GM21723 (cell line): Measurements from ENCODE around the gene IGF2BP3.

Experiments used
- ATAC-seq: cut with Tn5 transposase; IDR thresholded peaks from one replicate; pipeline ENCODE4 v1.9.1; 2021; ENCODE audit warnings: mild to moderate bottlenecking, moderate library complexity; ENCODE audit not compliant: unreplicated experiment

Gene IGF2BP3

DNA sequence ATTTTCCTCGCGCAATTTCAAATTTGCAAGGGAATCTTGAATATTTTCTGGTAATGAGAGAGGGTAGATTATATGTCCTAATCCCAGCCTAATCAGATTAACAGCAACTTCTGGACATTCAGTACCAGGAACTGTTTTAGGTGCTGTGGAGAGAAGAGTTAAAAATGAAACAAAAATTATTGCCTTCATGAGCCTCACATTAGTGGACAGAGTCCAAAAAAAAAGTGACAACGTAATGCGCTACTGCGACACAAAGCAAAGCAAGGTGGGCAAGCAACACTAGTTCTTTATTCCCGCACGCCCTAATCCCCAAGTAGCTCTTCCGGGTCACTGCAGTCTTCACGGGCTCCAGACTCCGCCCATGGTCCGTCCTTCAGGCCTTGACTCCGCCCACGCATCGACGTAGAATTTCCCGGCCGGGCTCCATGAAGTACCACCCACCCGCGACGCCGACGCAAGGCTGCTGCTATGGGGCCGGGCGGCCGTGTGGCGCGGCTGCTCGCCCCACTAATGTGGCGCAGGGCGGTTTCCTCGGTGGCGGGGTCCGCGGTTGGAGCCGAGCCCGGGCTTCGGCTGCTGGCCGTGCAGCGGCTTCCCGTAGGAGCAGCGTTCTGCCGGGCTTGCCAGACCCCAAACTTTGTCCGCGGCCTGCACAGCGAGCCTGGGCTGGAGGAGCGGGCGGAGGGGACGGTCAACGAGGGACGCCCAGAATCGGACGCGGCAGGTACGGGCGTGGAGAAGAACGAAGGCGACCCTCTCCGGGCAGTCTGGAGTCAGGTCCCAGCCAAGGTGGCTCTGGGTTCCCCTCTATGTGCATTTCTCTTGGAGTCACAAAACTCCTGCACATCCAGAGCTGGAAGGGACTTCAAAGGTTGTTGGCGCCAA is 171.2 kb downstream of the IGF2BP3 start, which contains the start of gene MALSU1:
MALSU1 (plus strand) TSS at position 455 of the 885 bp plus-strand sequence; CDS start at position 469, 14 bp downstream.
- peak; percentile 100 for ATAC-seq

- ATAC-seq, result no peak
Measured at GRCh38 chr7:23298141-23298881, 172.0 kb downstream of the IGF2BP3 start.

GRCh38 chr7:23295401-23295697 is 174.9 kb downstream of the IGF2BP3 start:
- ATAC-seq, result no peak

DNA sequence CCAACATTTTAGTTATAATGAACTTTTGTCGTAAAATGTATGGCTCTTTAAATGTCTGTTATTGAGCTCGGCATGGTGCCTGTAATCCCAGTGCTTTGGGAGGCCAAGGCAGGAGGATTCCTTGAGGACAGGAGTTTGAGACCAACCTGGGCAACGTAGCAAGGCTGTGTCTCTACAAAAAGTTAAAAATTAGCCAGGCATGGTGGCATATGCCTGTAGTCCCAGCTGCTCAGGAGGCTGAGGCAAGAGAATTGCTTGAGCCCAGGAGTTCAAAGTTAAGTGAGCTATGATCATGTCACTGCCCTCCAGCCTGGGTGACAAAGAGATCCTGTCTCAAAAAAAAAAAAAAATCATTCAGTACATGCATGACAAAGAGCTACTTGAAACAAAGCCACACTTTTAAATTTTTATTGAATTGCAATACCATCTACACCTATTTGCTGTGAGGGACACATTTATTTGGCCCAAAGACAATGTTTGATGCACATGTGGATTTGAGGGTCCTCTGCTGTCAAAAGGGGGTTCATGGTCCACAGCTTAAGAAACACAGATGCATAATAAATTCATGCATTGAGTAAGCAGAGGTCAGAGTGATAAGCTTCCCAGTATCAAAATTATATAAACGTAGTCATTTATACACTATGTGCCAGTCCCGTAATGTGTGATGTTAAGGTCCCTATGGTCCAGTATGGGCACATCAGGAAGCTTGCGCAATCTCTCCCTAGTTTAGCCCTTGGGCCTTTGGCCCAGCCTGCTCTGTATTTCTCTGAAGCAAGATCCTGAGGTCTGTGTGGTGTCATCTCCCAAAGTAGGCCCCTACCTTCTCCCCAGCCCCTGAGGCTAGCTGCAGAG is 175.5 kb downstream of the IGF2BP3 start:
- no peak for ATAC-seq

- ATAC-seq, result no peak
Measured at GRCh38 chr7:23293500-23294073, 176.7 kb downstream of the IGF2BP3 start.

GRCh38 chr7:23292623-23293022 is 177.7 kb downstream of the IGF2BP3 start:
- ATAC-seq, result no peak

GRCh38 chr7:23291957-23292560 is 178.2 kb downstream of the IGF2BP3 start:
- no peak for ATAC-seq

DNA sequence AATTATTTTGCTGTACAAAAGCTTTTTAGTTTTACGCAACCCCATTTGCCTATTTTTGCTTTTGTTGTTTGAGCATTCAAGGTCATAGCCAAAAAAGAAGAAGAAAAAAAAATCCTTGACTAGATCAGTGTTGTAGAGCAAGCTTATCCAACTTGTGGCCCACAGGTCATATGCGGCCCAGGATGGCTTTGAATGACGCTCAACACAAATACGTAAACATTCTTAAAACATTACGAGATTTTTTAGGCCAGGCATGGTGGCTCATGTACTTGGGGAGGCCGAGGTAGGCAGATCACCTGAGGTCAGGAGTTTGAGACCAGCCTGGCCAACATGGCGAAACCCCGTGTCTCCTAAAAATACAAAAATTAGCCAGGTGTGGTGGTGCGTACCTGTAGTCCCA is 179.3 kb downstream of the IGF2BP3 start:
- no peak for ATAC-seq

- ATAC-seq, result no peak
Measured at GRCh38 chr7:23287612-23288011, 182.7 kb downstream of the IGF2BP3 start.

DNA sequence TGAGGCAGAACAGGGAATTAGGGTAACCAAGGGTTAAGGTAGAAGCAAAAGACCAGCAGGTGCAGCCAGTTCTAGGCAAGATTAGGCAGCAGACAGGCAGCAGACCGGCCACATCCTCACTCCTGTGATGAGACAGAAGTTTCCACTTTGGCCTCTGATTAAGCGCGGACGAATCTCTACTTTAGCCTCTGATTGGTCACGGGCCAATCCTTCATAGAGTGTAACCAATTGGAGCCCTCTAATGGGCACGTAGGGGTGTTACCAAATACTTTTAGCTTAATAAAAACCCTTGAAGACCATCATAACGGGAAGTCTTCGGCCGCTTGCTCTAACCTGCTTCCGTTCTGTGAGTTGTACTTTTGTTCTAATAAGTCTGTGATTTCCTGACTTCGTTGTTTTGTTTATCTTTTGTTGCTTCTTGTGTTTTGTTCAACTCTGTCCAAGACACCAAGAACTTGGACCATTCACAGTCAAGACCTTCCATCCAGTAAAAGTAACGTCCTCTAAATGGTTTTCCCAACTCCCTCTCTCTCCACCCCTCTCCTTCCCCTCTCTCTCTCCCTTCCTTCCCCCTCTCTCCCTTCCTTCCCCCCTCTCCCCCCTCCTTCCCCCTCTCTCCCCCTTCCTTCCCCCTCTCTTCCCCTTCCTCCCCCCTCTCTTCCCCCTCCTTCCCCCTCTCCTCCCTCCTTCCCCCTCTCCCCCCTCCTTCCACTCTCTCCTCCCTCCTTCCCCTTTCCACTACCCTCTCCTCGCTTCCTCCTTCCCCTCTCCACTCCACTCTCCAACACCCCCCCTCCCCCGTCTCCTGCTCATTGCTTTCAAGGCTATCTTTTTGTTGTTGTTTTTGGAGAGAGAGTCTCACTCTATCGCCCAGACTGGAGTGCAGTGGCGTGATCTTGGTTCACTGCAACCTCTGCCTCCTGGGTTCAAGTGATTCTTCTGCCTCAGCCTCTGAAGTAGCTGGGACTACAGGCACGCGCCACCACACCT is 184.3 kb downstream of the IGF2BP3 start:
- no peak for ATAC-seq

- ATAC-seq, result no peak
Measured at GRCh38 chr7:23284871-23285270, 185.4 kb downstream of the IGF2BP3 start.

- ATAC-seq, result no peak
Measured at GRCh38 chr7:23283086-23283485, 187.2 kb downstream of the IGF2BP3 start.

DNA sequence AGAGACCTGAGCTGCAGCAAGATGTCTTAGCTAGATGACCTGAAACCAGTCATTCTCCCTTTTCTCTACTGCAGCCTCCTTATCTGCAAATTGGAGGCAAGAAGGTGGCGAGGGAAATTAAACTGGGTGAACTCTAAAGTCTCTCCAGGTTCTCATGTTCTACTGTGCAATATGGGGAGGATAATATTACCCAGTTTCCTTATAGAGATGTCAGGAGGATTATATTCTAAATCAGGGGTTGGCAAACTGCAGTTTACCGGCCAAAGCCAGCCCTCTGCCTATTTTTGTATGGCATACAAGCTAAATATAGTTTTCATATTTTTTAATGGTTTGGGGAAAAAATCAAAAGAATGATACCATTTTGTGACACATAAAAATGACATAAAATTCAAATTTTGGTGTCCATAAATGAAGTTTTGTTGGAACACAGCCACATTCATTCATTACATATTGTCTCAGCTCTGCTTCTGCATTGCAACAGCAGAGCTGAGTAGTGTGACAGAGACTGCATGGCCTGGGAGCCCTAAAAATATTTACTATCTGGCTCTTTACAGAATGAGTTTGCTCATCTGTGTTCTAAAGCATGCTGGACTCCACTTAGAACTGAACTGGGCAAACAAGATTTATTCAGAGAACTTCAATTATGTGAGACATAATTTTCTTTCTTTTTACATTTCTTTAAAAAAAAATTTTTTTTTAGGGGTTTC is 190.3 kb downstream of the IGF2BP3 start:
- no peak for ATAC-seq

- peak; percentile 54 for ATAC-seq
Measured at GRCh38 chr7:23277359-23277989, 192.8 kb downstream of the IGF2BP3 start.

GRCh38 chr7:23276947-23277346 is 193.3 kb downstream of the IGF2BP3 start:
- ATAC-seq, result no peak

DNA sequence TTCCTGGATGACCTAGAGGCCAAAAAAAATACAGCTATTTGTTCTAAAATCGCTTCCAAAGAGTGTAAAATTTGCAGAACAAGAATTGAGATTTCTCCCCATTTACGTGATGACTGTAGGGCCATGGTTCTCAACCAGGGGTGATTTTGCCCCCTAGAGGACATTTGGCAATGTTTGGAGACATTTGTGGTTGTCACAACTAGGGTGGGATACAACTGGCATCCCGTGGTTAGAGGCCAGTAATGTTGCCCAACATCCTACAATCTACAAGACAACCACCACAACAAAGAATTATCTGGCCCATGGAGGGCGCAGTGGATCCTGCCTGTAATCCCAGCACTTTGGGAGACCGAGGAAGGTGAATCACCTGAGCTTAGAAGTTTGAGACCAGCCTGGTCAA is 193.9 kb downstream of the IGF2BP3 start:
- no peak for ATAC-seq

DNA sequence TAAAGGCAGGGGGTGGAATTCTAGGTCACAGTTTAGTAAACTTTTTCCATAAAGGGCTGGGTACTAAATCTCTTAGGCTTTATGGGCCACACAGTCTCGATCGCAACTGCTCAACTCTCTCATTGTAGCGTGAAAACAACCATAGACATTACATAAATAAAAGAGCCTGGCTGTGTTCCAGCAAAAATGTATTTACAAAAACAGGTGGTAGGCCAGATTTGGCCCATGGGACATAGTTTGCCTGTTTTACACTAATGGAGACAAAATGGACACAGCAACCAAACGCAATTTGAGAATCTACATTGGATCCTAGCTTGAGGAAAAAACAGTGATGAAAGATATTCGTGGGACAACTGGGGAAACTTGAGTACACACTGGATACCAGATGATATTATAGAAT is 194.4 kb downstream of the IGF2BP3 start:
- ATAC-seq, result no peak

- peak; percentile 95 for ATAC-seq
Measured at GRCh38 chr7:23273141-23273599, 197.1 kb downstream of the IGF2BP3 start.
